ENCODE results near the gene USP19.

USP19 gene

GRCh38 chr3:49120438-49121131 is at the start of gene USP19:
TSS of gene USP19 (minus strand) at chr3:49120823. CDS start at chr3:49119145, 1,678 bp downstream.
- DNase-seq = peak; percentile 62

- no peak for DNase-seq
Measured at GRCh38 chr3:49166752-49167556, 46.3 kb upstream of the USP19 start.

GRCh38 chr3:49165771-49166751 is 45.4 kb upstream of the USP19 start, which contains the start of gene CCDC71:
TSS of gene CCDC71 (minus strand) at chr3:49166331. CDS start at chr3:49164208, 2,123 bp downstream.
- peak; percentile 14 for DNase-seq

GRCh38 chr3:49164983-49165720 is 44.5 kb upstream of the USP19 start:
- DNase-seq = no peak

GRCh38 chr3:49163609-49164008 is 43.0 kb upstream of the USP19 start:
- DNase-seq = no peak

- DNase-seq = no peak
Measured at GRCh38 chr3:49162751-49163419, 42.3 kb upstream of the USP19 start.

GRCh38 chr3:49161808-49162530 is 41.3 kb upstream of the USP19 start:
- DNase-seq = no peak

GRCh38 chr3:49161197-49161596 is 40.6 kb upstream of the USP19 start:
- DNase-seq = no peak

GRCh38 chr3:49158792-49159191 is 38.2 kb upstream of the USP19 start:
- DNase-seq = no peak

- peak; percentile 1 for DNase-seq
Measured at GRCh38 chr3:49158103-49158709, 37.6 kb upstream of the USP19 start.

GRCh38 chr3:49157289-49157688 is 36.7 kb upstream of the USP19 start:
- DNase-seq = no peak

- no peak for DNase-seq
Measured at GRCh38 chr3:49153349-49153912, 32.8 kb upstream of the USP19 start.

- DNase-seq = no peak
Measured at GRCh38 chr3:49151610-49152009, 31.0 kb upstream of the USP19 start.

GRCh38 chr3:49148159-49148558 is 27.5 kb upstream of the USP19 start:
- no peak for DNase-seq

GRCh38 chr3:49140080-49140479 is 19.5 kb upstream of the USP19 start:
- DNase-seq = no peak

- DNase-seq = no peak
Measured at GRCh38 chr3:49135499-49135898, 14.9 kb upstream of the USP19 start.

GRCh38 chr3:49134471-49135265 is 14.0 kb upstream of the USP19 start:
- no peak for DNase-seq

GRCh38 chr3:49133226-49133951 is 12.8 kb upstream of the USP19 start:
- no peak for DNase-seq

Measured in NCI-H748 treated with DMSO at 0.1 percent for 48 hours (cell line).